ENCODE measurements around the gene FBLIM1.

DNA sequence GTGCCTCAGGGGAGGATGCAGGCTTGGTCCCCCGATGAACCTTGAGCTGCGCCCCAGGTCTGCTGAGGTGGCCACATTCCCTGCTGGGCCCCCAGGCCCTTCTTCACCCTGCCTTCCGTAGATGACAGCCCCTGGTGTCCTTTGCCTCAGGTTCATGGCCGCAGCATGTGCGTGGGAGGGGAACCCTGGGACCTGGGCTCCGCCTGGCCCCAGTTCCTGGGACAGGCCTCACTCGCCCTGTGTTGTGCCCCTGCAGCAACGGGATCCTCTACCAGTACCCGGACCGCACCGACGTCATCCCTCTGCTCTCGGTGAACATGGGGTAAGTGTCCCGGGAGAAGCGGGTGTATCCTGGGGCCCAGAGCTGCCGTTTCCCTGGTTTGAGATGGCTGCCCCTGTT, 27.7 kb upstream of the FBLIM1 start:
- no peak for TF ChIP-seq CEBPB (IDR thresholded peaks at IDR 0.05; ENCODE audit: low read depth)
- TF ChIP-seq REST (IDR thresholded peaks at IDR 0.05; ENCODE audit: low read depth), result no peak
- TF ChIP-seq, protein P1, sequence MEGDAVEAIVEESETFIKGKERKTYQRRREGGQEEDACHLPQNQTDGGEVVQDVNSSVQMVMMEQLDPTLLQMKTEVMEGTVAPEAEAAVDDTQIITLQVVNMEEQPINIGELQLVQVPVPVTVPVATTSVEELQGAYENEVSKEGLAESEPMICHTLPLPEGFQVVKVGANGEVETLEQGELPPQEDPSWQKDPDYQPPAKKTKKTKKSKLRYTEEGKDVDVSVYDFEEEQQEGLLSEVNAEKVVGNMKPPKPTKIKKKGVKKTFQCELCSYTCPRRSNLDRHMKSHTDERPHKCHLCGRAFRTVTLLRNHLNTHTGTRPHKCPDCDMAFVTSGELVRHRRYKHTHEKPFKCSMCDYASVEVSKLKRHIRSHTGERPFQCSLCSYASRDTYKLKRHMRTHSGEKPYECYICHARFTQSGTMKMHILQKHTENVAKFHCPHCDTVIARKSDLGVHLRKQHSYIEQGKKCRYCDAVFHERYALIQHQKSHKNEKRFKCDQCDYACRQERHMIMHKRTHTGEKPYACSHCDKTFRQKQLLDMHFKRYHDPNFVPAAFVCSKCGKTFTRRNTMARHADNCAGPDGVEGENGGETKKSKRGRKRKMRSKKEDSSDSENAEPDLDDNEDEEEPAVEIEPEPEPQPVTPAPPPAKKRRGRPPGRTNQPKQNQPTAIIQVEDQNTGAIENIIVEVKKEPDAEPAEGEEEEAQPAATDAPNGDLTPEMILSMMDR (IDR thresholded peaks at IDR 0.05 in 2 of 3, conservative IDR thresholded peaks at IDR 0.05 in 1 of 3; ENCODE audit: borderline replicate concordance in 1 of 3, insufficient read depth in 1 of 3, low read depth in 2 of 3, low read length in 2 of 3), result no peak
- TF ChIP-seq POLR2A (IDR thresholded peaks at IDR 0.05; ENCODE audit: borderline replicate concordance, extremely low read depth, insufficient read depth, insufficient read length), result no peak
- TF ChIP-seq CBX3 (IDR thresholded peaks at IDR 0.05; ENCODE audit: low read depth), result no peak

All from HCT116 (cell line).